ENCODE results near the gene MYH15. TPM values are rescaled to one million over a fixed set of nuclear protein-coding genes. Genes with fewer than 3 reads are reported as not detected.

The MYH15 gene
- total RNA-seq, 4 donors from 2014 or later, result under 0.01 to 0.22 TPM; not detected in 2

GRCh38 chr3:108331792-108332191 is 178.6 kb downstream of the MYH15 start:
- H3K9me3 ChIP-seq, result no peaks in the 10 kb centered on the region
- H3K36me3 ChIP-seq, result no peaks in the 10 kb centered on the region
- H3K4me3 ChIP-seq, result no peak overlapping the region
- H3K27me3 ChIP-seq, result no peaks in the 10 kb centered on the region
- DNase-seq (ENCODE audit: low spot score in 2 of 2), result no peak
- no peak overlapping the region for H3K27ac ChIP-seq
- H3K4me1 ChIP-seq, result no peaks in the 10 kb centered on the region
- 91% methylated on average over 3 of the region's 3 CpGs for WGBS, 2 donors
- TF ChIP-seq POLR2A (IDR thresholded peaks at IDR 0.05) (no peak), EP300 (IDR thresholded peaks at IDR 0.05) (no peak)

Other genes with a start within 250 kb of the MYH15 start
- gene HHLA2, start 214.0 kb downstream of the MYH15 start, total RNA-seq, result 1 to 10 TPM in 1 of 4 donors, under 1 TPM in 1, not detected in 2; 0.21 to 6.1 TPM
- gene CIP2A, start 78.8 kb upstream of the MYH15 start, total RNA-seq, result 1 to 10 TPM; 2.7 to 5.7 (median 5.3) TPM
- gene DZIP3, start 79.1 kb upstream of the MYH15 start, total RNA-seq, result 10 to 100 TPM in 2 of 4 donors, 1 to 10 TPM in 2; 7.5 to 12.0 (median 10.1) TPM
- not detected for gene RETNLB, start 246.8 kb upstream of the MYH15 start, total RNA-seq

Measured in tibial nerve (tissue), 4 donors.